ENCODE measurements around the gene GRK5. TPM values are rescaled to one million over a fixed set of nuclear protein-coding genes. Genes with fewer than 3 reads are reported as not detected.

GRK5 gene
- total RNA-seq, 4 donors from 2014 or later, result 6.0 to 111 (median 9.5) TPM

DNA sequence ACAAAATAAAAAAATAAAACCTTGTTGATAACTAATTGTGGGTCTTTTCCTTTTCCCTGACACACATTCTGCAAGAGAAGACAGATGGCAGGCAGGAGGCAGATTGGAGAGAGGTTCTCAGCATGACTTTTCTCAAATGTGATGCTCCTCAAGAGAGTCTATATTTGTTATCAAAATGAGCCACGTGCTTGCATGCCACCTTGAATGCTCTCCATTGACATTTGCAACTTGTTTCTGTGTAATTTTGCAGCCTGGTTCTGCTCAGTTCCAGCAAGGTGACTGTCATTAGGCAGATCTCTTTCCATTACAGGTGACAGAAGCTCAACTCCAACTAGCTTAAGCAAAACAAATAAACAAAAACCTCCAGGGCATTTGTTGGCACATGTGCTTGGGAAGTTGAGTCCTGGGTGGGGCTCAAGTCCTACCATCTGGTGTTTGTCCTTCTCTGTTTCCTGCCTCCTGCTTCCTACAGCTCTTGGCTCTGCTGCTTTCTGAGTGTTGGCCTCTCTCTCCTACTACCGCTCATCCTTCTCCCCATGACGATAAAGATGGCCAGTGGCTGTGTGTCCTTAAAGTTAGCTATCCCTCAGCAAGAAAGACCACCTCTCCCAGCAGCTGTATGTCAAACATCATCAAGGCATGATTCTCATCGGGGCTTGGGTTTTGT lies 56.7 kb downstream of the GRK5 start:
- in situ Hi-C loops (cut with MboI; ENCODE audit: low pct_ligation_motif_present in 1 of 4, low pct_unique_long_range_greater_than_20kb in 1 of 4, low sequenced_read_pairs in 3 of 4), result no loop called here
- Histone ChIP-seq H3K9me3 (no peaks in the 10 kb centered on the region), H3K36me3 (no peaks in the 10 kb centered on the region), H3K27me3 (no peaks in the 10 kb centered on the region), H3K4me1 (peaks cover 0 to 13% (median 3%) of the 10 kb centered on the region in 4 donors), H3K4me3 (no peak overlapping the region), H3K27ac (peak overlapping the region; percentile 10 to 31 (median 20))
- DNase-seq, result no peak
- TF ChIP-seq POLR2A (IDR thresholded peaks at IDR 0.05) (no peak), POLR2AphosphoS5 (IDR thresholded peaks at IDR 0.05) (peak in 1 of 3 donors; percentile 24), EP300 (IDR thresholded peaks at IDR 0.05; ENCODE audit: low read depth) (no peak)
- TF ChIP-seq, protein P1, sequence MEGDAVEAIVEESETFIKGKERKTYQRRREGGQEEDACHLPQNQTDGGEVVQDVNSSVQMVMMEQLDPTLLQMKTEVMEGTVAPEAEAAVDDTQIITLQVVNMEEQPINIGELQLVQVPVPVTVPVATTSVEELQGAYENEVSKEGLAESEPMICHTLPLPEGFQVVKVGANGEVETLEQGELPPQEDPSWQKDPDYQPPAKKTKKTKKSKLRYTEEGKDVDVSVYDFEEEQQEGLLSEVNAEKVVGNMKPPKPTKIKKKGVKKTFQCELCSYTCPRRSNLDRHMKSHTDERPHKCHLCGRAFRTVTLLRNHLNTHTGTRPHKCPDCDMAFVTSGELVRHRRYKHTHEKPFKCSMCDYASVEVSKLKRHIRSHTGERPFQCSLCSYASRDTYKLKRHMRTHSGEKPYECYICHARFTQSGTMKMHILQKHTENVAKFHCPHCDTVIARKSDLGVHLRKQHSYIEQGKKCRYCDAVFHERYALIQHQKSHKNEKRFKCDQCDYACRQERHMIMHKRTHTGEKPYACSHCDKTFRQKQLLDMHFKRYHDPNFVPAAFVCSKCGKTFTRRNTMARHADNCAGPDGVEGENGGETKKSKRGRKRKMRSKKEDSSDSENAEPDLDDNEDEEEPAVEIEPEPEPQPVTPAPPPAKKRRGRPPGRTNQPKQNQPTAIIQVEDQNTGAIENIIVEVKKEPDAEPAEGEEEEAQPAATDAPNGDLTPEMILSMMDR (IDR thresholded peaks at IDR 0.05), result no peak
- intact Hi-C loops (cut with DNase I; ENCODE audit: low total_unique reads), result no loop called here
- 33 to 52% methylated on average over 1 to 4 of the region's 4 CpGs for WGBS, 2 donors (ENCODE audit: low coverage in 1 of 2)

DNA sequence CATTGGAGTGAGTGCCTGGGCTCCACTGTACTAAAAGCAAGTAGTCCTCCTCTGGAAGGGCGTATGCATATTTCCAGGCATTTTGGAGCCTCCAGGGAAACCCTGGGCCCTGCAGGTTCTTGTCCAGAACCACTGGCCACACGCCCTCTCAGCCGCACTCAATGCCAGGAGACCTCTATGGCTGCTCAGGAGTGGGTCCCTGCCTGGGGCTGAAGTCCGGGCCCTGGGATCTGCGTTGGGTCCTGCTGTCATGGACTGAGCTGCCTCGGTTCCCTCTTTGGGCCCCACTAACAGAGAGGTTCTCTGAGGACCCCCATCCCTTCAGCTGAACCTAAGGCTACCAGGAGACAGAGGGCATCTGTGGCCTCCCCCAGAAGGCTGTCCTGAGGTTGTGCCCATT lies 58.3 kb downstream of the GRK5 start:
- DNase-seq, result no peak

DNA sequence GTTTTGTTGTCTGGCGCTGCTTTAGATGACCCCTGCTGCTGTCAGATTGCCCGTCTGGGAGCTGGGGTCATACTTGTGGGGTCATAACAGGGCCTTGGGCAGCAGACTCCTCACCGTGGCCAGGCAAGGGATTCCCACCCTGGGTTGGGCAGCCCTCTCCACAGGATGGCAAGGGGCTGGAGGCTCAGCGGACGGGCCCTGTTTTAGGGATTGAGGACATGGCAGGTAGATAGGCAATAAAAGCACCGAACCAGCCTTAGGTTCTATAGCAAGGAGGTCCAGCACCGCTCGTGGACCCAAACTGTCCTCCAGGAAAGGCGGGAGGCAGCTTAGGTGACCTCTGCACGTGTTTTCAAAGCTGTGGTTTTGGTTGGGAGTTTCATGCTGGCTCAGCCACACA lies 60.0 kb downstream of the GRK5 start:
- Histone ChIP-seq H3K4me3 (no peak overlapping the region), H3K36me3 (no peaks in the 10 kb centered on the region), H3K4me1 (peaks cover 18 to 42% (median 20%) of the 10 kb centered on the region in 4 donors), H3K27me3 (no peaks in the 10 kb centered on the region), H3K9me3 (no peaks in the 10 kb centered on the region), H3K27ac (no peak overlapping the region)
- in situ Hi-C loops (cut with MboI; ENCODE audit: low pct_ligation_motif_present in 1 of 4, low pct_unique_long_range_greater_than_20kb in 1 of 4, low sequenced_read_pairs in 3 of 4) (no loop called here), intact Hi-C loops (cut with DNase I; ENCODE audit: low total_unique reads) (no loop called here)
- TF ChIP-seq, protein P1 (IDR thresholded peaks at IDR 0.05), result no peak
- no peak for TF ChIP-seq POLR2A (IDR thresholded peaks at IDR 0.05)
- TF ChIP-seq EP300 (IDR thresholded peaks at IDR 0.05; ENCODE audit: low read depth), result no peak
- no peak for TF ChIP-seq POLR2AphosphoS5 (IDR thresholded peaks at IDR 0.05)
- WGBS, 2 donors (ENCODE audit: low coverage in 1 of 2), result 88% methylated on average over 10 of the region's 10 CpGs; no CpG with 5 or more reads in 1 of the 2 donors
- no peak for DNase-seq

More for the DNA sequence above, 58.3 kb downstream of the GRK5 start:
- Histone ChIP-seq H3K36me3 (no peaks in the 10 kb centered on the region), H3K4me1 (peaks cover 5 to 27% (median 7%) of the 10 kb centered on the region in 4 donors), H3K4me3 (no peak overlapping the region), H3K27ac (no peak overlapping the region), H3K9me3 (no peaks in the 10 kb centered on the region), H3K27me3 (no peaks in the 10 kb centered on the region)
- intact Hi-C loops (cut with DNase I; ENCODE audit: low total_unique reads), result no loop called here
- TF ChIP-seq EP300 (IDR thresholded peaks at IDR 0.05; ENCODE audit: low read depth) (no peak), POLR2AphosphoS5 (IDR thresholded peaks at IDR 0.05) (no peak), POLR2A (IDR thresholded peaks at IDR 0.05) (no peak)
- TF ChIP-seq, protein P1 (IDR thresholded peaks at IDR 0.05), result no peak
- in situ Hi-C loops (cut with MboI; ENCODE audit: low pct_ligation_motif_present in 1 of 4, low pct_unique_long_range_greater_than_20kb in 1 of 4, low sequenced_read_pairs in 3 of 4), result no loop called here
- WGBS, 2 donors (ENCODE audit: low coverage in 1 of 2), result 94% methylated on average over 6 of the region's 6 CpGs; no CpG with 5 or more reads in 1 of the 2 donors

- peaks cover 18 to 40% (median 20%) of the 10 kb centered on the region in 4 donors for H3K4me1 ChIP-seq
- WGBS, 2 donors (ENCODE audit: low coverage in 1 of 2), result 89 to 100% methylated on average over 1 to 7 of the region's 7 CpGs
- in situ Hi-C loops (cut with MboI; ENCODE audit: low pct_ligation_motif_present in 1 of 4, low pct_unique_long_range_greater_than_20kb in 1 of 4, low sequenced_read_pairs in 3 of 4), result no loop called here
Measured at GRCh38 chr10:119268428-119268827, 61.1 kb downstream of the GRK5 start.

More at GRCh38 chr10:119268428-119268827, 61.1 kb downstream of the GRK5 start:
- intact Hi-C loops (cut with DNase I; ENCODE audit: low total_unique reads), result no loop called here
- Histone ChIP-seq H3K4me3 (no peak overlapping the region), H3K9me3 (no peaks in the 10 kb centered on the region), H3K27me3 (no peaks in the 10 kb centered on the region), H3K36me3 (no peaks in the 10 kb centered on the region), H3K27ac (peak overlapping the region; percentile 61 to 69 (median 66))
- no peak for DNase-seq
- TF ChIP-seq, protein P1 (IDR thresholded peaks at IDR 0.05), result no peak
- TF ChIP-seq EP300 (IDR thresholded peaks at IDR 0.05; ENCODE audit: low read depth) (no peak), POLR2AphosphoS5 (IDR thresholded peaks at IDR 0.05) (no peak), POLR2A (IDR thresholded peaks at IDR 0.05) (no peak)
